A549 (cell line): ENCODE data around the gene LY6G5C. TPM values are rescaled to one million over a fixed set of nuclear protein-coding genes. Genes with fewer than 3 reads are reported as not detected.

Experiments
- ATAC-seq, 2 experiments: fragments of 200-7000 bp in 1 of 2; fragments of >200 bp in 1 of 2; cut with Nextera tagmentation in 1 of 2; cut with Tn5 transposase in 1 of 2; 3 replicates each; pipeline versions ENCODE4 v1.8.0 to v1.9.1; 2018 to 2020; ENCODE audit warnings: mild to moderate bottlenecking in 1 of 2, moderate library complexity in 1 of 2
- CTCF ChIA-PET: fragments of 300-600 bp; sonication (Branson Sonifier 250); formaldehyde crosslinking; extraction: SDS; loops from one replicate; lab custom pipeline; 2021; ENCODE audit warnings: antibody characterized with exemption, inconsistent platforms; lab: Yijun Ruan, JAX
- POLR2A ChIA-PET: fragments of 350-600 bp; formaldehyde crosslinking; extraction: SDS; loops from one replicate; lab custom pipeline; 2021; ENCODE audit warnings: antibody characterized with exemption, inconsistent platforms; lab: Yijun Ruan, JAX
- DNase-seq, 2 experiments: peaks; one replicate each; pipeline versions ENCODE4 v3.0.0 to v3.0.0-alpha.2; 2011 to 2016; ENCODE audit warnings: low read depth in 1 of 2, low spot score in 1 of 2
- FAIRE-seq: peaks from 2 replicates; lab custom pipeline; 2011; peaks lifted over from hg19 to GRCh38; lab: Jason Lieb, UNC
- H3K27ac ChIP-seq, 2 experiments: fragments of >200 bp; sonication (Bioruptor Twin); formaldehyde crosslinking; 3 replicates each; pipeline ENCODE4 v1.5.1; 2016 to 2017
- H3K4me1 ChIP-seq: fragments of >200 bp; sonication (Bioruptor Twin); formaldehyde crosslinking; 3 replicates; pipeline ENCODE4 v1.6.1; 2016
- H3K4me2 ChIP-seq: fragments of >200 bp; sonication (Bioruptor Twin); formaldehyde crosslinking; 3 replicates; pipeline ENCODE4 v1.6.1; 2016
- H3K4me3 ChIP-seq: fragments of >200 bp; sonication (Bioruptor Twin); formaldehyde crosslinking; 3 replicates; pipeline ENCODE4 v1.5.1; 2016
- H3K9me3 ChIP-seq: fragments of >200 bp; sonication (Bioruptor Twin); formaldehyde crosslinking; 3 replicates; pipeline ENCODE4 v1.6.1; 2016
- ATOH8 ChIP-seq: fragments of 250-450 bp; sonication (Bioruptor Pico); IDR thresholded peaks from 2 replicates; pipeline ENCODE4 v1.5.0; 2020; ENCODE audit warnings: low read depth, mild to moderate bottlenecking, moderate library complexity
- BCL3 ChIP-seq: fragments of >200 bp; sonication (Bioruptor Twin); formaldehyde crosslinking; IDR thresholded peaks from 3 replicates; pipeline ENCODE4 v1.6.1; 2016
- CBX2 ChIP-seq: fragments of 200-600 bp; sonication (generic); IDR thresholded peaks from 2 replicates; pipeline ENCODE4 v1.6.1; 2016; ENCODE audit warnings: low read depth, mild to moderate bottlenecking, borderline replicate concordance
- CBX8 ChIP-seq: fragments of 200-600 bp; sonication (generic); IDR thresholded peaks from 2 replicates; pipeline ENCODE4 v1.6.1; 2016
- CHD2 ChIP-seq: fragments of 150-350 bp; IDR thresholded peaks from 2 replicates; pipeline ENCODE4 v1.6.1; 2014; ENCODE audit warnings: low read length; ENCODE audit not compliant: partially characterized antibody
- CHD4 ChIP-seq: fragments of 200-600 bp; sonication (generic); IDR thresholded peaks from 2 replicates; pipeline ENCODE4 v1.6.1; 2016; ENCODE audit warnings: antibody characterized with exemption, mild to moderate bottlenecking, borderline replicate concordance
- CTCF ChIP-seq: fragments of >200 bp; sonication (Bioruptor Twin); formaldehyde crosslinking; IDR thresholded peaks from 3 replicates; pipeline ENCODE4 v1.5.1; 2016
- EP300 ChIP-seq, 2 experiments: fragments of >200 bp; sonication (Bioruptor Twin); formaldehyde crosslinking; IDR thresholded peaks; 2 replicates in 1 of 2; 3 replicates in 1 of 2; pipeline ENCODE4 v1.6.1; 2016 to 2017
- ESRRA ChIP-seq: fragments of 150-350 bp; IDR thresholded peaks from 2 replicates; pipeline ENCODE4 v1.6.1; 2014; ENCODE audit warnings: mild to moderate bottlenecking, low read length, borderline replicate concordance
- FOSB ChIP-seq: fragments of 250-450 bp; sonication (Bioruptor Pico); IDR thresholded peaks from 2 replicates; pipeline ENCODE4 v1.5.0; 2020; ENCODE audit warnings: mild to moderate bottlenecking, moderate library complexity
- FOXS1 ChIP-seq: fragments of 250-450 bp; sonication (Bioruptor Pico); IDR thresholded peaks from 2 replicates; pipeline ENCODE4 v1.5.0; 2020; ENCODE audit warnings: mild to moderate bottlenecking, moderate library complexity
- GATA3 ChIP-seq: IDR thresholded peaks from 2 replicates; pipeline ENCODE4 v1.6.1; 2012; ENCODE audit warnings: borderline replicate concordance
- HEYL ChIP-seq: fragments of 250-450 bp; sonication (Bioruptor Pico); IDR thresholded peaks from 2 replicates; pipeline ENCODE4 v1.8.0; 2021; ENCODE audit warnings: mild to moderate bottlenecking, moderate library complexity
- HOXA7 ChIP-seq: fragments of 250-450 bp; sonication (Bioruptor Pico); IDR thresholded peaks from 2 replicates; pipeline ENCODE4 v1.5.0; 2020; ENCODE audit warnings: mild to moderate bottlenecking, moderate library complexity
- HOXB13 ChIP-seq: fragments of 250-450 bp; sonication (Bioruptor Pico); IDR thresholded peaks from 2 replicates; pipeline ENCODE4 v1.5.0; 2020; ENCODE audit warnings: low read depth, mild to moderate bottlenecking, moderate library complexity
- HOXB5 ChIP-seq: fragments of 250-450 bp; sonication (Bioruptor Pico); IDR thresholded peaks from 2 replicates; pipeline ENCODE4 v1.5.0; 2020; ENCODE audit warnings: mild to moderate bottlenecking, moderate library complexity
- JUN ChIP-seq, 2 experiments: fragments of >200 bp; sonication (Bioruptor Twin); formaldehyde crosslinking; IDR thresholded peaks; 2 replicates in 1 of 2; 3 replicates in 1 of 2; pipeline ENCODE4 v1.6.1; 2016 to 2017
- KDM1A ChIP-seq: fragments of 200-600 bp; sonication (generic); IDR thresholded peaks from 2 replicates; pipeline ENCODE4 v1.6.1; 2016; ENCODE audit warnings: low read depth, mild to moderate bottlenecking
- MAX ChIP-seq: IDR thresholded peaks from 2 replicates; pipeline ENCODE4 v1.6.1; 2012
- MAZ ChIP-seq: fragments of 150-350 bp; IDR thresholded peaks from 2 replicates; pipeline ENCODE4 v1.6.1; 2014; ENCODE audit warnings: antibody characterized with exemption, low read depth, low read length, borderline replicate concordance
- NR3C1 ChIP-seq: fragments of >200 bp; sonication (Bioruptor Twin); formaldehyde crosslinking; IDR thresholded peaks from 3 replicates; pipeline ENCODE4 v1.6.1; 2017
- PBX3 ChIP-seq: IDR thresholded peaks from 2 replicates; pipeline ENCODE4 v1.6.1; 2012
- RCOR1 ChIP-seq: fragments of 150-350 bp; IDR thresholded peaks from 2 replicates; pipeline ENCODE4 v1.6.1; 2014; ENCODE audit warnings: antibody characterized with exemption, low read length, low read depth
- RFX5 ChIP-seq: fragments of 450-650 bp; IDR thresholded peaks from 2 replicates; pipeline ENCODE4 v1.7.1; 2014; ENCODE audit warnings: antibody characterized with exemption, mild to moderate bottlenecking, moderate library complexity
- RNF2 ChIP-seq: fragments of 200-600 bp; sonication (generic); IDR thresholded peaks from 2 replicates; pipeline ENCODE4 v1.6.1; 2016; ENCODE audit warnings: low read depth, mild to moderate bottlenecking, antibody characterized with exemption, moderate library complexity, borderline replicate concordance
- ZFP36 ChIP-seq: fragments of 450-650 bp; IDR thresholded peaks from 2 replicates; pipeline ENCODE4 v1.6.1; 2014; ENCODE audit warnings: borderline replicate concordance; ENCODE audit not compliant: partially characterized antibody
- ZSCAN20 ChIP-seq: fragments of 250-450 bp; sonication (Bioruptor Pico); IDR thresholded peaks from 2 replicates; pipeline ENCODE4 v1.8.0; 2022; ENCODE audit warnings: mild to moderate bottlenecking, moderate library complexity
- WGBS: methylation state at CpG from one replicate; pipeline ENCODE4 v1.1.6; 2017; ENCODE audit errors: missing lambda C conversion rate; 5-methylcytosine and 5-hydroxymethylcytosine counted together
- polyA plus RNA-seq, 4 experiments: library from polyadenylated mRNA; depleted of rRNA in 3 of 4; stranded (reverse); fragments of >200 nt; fragmentation: RNase III in 1 of 4; extraction: RNeasy Plus Mini Kit Qiagen cat#74134 plus additional on column Dnase treatment in 1 of 4; gene quantifications; 2 replicates in 3 of 4; 3 replicates in 1 of 4; pipeline ENCODE4 v1.2.3, GENCODE V29; 2011 to 2017

The LY6G5C gene
- polyA plus RNA-seq, 2 of the 4 experiments (the other 2 are of a cell fraction): 1.2 to 1.6 TPM

GRCh38 chr6:31687321-31687720 lies 6.5 kb upstream of the LY6G5C start:
- ChIA-PET CTCF (interaction anchor here (1.1 to 2.5 kb wide), 5 partner anchors 15 to 152 kb away, joined by 3 to 9 read pairs (median 7); partner anchors contain the start of gene ABHD16A), POLR2A (no interaction called here)
- FAIRE-seq (no peak), DNase-seq (no peak), ATAC-seq (no peak)
- no peak for TF ChIP-seq BCL3
- no peak for TF ChIP-seq MAZ
- no peak for TF ChIP-seq PBX3
- no peak for TF ChIP-seq RFX5
- no peak for TF ChIP-seq ZFP36
- Histone ChIP-seq H3K4me2 (no peak overlapping the region), H3K4me3 (no peak overlapping the region), H3K4me1 (no peaks in the 10 kb centered on the region; the same call in 2 of the 3 replicates), H3K9me3 (no peaks in the 10 kb centered on the region), H3K27ac (no peak overlapping the region)
- 86% methylated on average over 8 of the region's 8 CpGs for WGBS

GRCh38 chr6:31686483-31686882 lies 5.6 kb upstream of the LY6G5C start:
- no peak overlapping the region for H3K4me3 ChIP-seq
- no peaks in the 10 kb centered on the region for H3K9me3 ChIP-seq
- no peak for DNase-seq
- H3K27ac ChIP-seq: no peak overlapping the region
- H3K4me1 ChIP-seq: no peaks in the 10 kb centered on the region; the same call in 2 of the 3 replicates
- WGBS: 91% methylated on average over 5 of the region's 5 CpGs
- ATAC-seq: no peak
- CTCF ChIA-PET: interaction anchor here (1.1 to 2.1 kb wide), 3 partner anchors 84 to 152 kb away, joined by 3 to 7 read pairs (median 6); no protein-coding TSS in a partner anchor
- no peak overlapping the region for H3K4me2 ChIP-seq
- POLR2A ChIA-PET: interaction anchor here (1.0 kb wide), 1 partner anchor 141 kb away, joined by 3 read pairs; the partner anchor contains the start of gene HSPA1B
- no peak for FAIRE-seq
- TF ChIP-seq RNF2 (no peak), GATA3 (no peak), CBX2 (no peak), HEYL (CRISPR knock-in tag) (no peak), EP300 (IDR thresholded peaks at IDR 0.05) (no peak), HOXB5 (CRISPR knock-in tag) (no peak), CHD2 (no peak), ATOH8 (no peak), BCL3 (no peak), FOSB (CRISPR knock-in tag) (no peak), HOXA7 (CRISPR knock-in tag) (no peak), CHD4 (no peak), KDM1A (no peak), NR3C1 (no peak), RFX5 (no peak)

GRCh38 chr6:31683591-31683990 lies 2.7 kb upstream of the LY6G5C start:
- FAIRE-seq: no peak
- WGBS: 90% methylated on average over 13 of the region's 13 CpGs
- TF ChIP-seq RCOR1 (no peak), MAX (no peak), ZFP36 (no peak), CBX8 (no peak), PBX3 (no peak), JUN (IDR thresholded peaks at IDR 0.05) (no peak), ESRRA (no peak), HOXB13 (CRISPR knock-in tag) (no peak), CTCF (no peak), FOXS1 (CRISPR knock-in tag) (no peak), CHD4 (no peak), ZSCAN20 (CRISPR knock-in tag) (no peak)

More at GRCh38 chr6:31683591-31683990, 2.7 kb upstream of the LY6G5C start:
- Histone ChIP-seq H3K4me2 (no peak overlapping the region), H3K9me3 (no peaks in the 10 kb centered on the region), H3K27ac (no peak overlapping the region), H3K4me1 (no peaks in the 10 kb centered on the region), H3K4me3 (no peak overlapping the region)
- no peak for ATAC-seq
- POLR2A ChIA-PET: no interaction called here
- DNase-seq: no peak
- CTCF ChIA-PET: interaction anchor here (0.9 to 4.7 kb wide), 3 partner anchors 39 to 147 kb away, joined by 3 to 26 read pairs (median 3); partner anchors contain the start of genes DDAH2 and MPIG6B
